HG02981 (cell line): ENCODE measurements around the gene AKNA.

Experiments used
- ATAC-seq: cut with Tn5 transposase; IDR thresholded peaks from one replicate; pipeline ENCODE4 v1.9.1; 2021; ENCODE audit warnings: mild to moderate bottlenecking, moderate library complexity; ENCODE audit not compliant: unreplicated experiment

The AKNA gene

DNA sequence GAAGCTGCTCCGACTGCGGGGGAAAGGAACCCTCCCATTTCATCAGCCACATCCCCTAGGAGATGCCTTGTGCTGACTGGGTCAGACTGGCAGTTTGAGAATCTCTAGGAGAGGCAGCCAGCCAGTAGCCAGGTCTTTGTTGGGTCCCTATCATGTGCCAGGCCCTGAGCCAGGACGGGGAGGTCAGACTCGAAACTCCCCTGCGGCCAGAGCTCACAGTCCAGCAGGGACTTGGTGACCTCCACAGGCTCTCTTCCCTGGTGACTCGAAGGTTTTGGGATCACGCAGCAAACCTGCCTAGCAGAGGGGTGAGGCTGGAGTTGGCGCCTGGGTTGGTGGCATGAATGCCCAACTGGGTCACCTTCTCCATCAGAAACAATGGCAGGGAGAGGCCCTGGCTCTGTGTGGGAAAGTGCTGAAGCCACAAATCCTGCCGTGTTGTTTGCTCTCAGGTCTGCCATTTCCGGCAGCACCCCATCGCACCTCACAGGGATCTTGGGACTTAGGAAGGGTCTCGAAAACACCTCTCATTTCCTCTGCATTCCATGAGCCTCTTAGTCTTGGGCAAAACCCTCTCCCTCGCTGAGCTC lies 79.3 kb downstream of the AKNA start:
- ATAC-seq: no peak

DNA sequence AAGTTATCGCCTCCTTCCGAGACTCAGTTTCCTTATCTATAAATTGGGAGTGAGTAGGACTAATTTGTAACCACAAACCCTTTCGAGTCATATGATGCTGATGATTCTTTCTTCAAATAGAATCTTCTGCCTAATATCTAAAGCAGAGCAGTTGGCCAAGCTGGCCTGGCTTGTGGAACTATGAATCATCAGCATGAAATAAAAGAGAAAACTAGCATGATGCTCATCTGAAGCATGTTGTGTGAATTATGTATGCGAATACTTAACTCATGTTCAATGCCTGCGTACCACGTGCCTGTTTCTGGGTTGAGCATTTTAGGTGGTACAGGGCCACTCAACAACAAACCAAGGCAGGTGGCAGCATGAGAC lies 79.9 kb downstream of the AKNA start:
- no peak for ATAC-seq

DNA sequence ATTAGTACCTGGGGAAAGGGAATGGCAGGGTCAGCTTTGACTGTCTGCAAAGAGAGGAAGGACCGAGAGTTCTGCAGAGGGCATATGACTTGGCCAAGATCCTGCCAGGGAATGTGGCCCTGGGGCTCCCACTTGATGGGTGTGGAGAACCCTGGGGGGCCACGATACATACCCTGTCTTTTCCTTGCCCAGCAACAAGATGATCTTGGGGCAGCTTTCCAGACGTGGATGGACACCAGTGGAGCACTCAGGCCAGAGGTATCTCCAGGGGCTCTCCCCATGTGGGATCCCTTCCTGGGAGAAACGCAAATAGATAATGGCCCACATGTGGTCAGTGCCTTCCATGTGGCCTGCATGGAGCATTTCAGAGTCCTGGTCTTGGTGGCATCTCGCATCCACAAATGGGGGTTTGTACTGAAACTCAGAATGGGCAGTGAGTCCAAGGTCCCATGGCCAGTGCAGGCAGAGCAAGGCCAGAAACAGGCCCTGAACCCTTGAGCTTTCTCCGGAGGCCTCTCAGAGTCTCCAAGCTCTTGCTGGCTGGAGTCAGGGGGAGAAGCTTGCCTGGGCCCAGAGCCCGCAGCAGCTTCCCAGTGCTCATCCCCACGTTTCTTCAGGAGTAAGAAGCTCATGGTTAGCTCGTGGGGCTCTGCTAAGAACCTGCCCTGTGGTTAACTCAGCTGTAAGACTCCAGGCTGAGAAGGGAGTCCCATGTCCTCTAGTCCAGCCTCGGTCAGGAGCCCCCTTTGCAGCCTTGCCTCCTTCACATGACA lies 83.2 kb downstream of the AKNA start:
- no peak for ATAC-seq

DNA sequence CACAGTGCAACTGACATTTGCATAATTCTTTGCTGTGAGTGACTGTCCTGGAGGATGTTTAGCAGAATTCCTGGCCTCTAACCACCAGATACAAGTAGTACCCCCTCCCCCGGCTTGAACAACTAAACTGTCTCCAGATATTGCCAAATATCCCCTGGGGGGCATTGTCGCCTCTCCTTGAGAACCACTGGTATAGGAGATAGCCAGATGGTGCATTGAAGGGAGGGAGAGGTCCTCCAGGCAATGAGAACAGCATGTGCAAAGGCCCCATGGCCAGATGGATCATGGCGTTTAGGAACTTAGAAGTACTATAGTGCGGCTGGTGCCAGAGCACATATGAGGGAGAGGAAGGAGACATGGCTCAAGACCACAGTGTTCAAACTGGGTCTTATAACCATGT lies 83.8 kb downstream of the AKNA start:
- ATAC-seq: no peak

DNA sequence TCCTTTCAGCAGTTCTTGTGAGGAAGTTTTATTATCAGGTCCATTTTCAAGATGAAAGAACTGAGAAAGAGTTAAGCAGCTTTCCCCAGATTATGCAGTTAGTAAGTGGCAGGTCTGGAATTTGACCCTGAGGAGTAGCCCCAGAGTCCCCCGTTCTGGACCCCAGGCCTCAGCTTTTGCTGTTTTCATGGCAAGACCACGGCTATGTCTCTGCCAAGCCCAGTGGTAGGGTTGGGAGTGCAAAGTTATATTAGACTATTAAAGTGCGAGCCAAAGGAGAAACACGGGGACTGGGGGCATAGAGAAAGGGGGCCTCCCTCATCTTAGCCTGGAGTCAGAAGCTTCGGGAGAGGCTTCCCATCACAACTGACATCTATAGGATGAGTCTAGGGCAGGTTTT lies 84.2 kb downstream of the AKNA start:
- ATAC-seq: no peak

DNA sequence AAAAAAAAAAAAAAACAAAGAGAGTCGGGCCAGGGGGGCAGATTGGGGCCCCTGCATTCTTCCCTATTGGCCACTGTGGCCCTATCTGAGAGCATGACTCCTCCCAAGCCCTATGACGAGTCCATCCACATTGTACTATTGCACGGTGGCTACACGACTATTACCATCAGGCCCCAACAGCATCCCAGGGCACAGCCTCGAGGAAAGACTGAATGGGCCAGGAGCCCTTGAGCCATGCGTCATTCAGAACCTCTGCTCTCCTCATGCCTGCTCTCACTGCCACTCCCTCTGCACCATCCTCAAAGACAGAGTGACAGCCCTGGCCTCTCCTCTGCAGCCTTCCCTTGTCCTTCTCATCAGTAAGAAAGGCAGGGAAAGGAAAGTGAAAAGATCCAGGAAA lies 85.1 kb downstream of the AKNA start:
- no peak for ATAC-seq

DNA sequence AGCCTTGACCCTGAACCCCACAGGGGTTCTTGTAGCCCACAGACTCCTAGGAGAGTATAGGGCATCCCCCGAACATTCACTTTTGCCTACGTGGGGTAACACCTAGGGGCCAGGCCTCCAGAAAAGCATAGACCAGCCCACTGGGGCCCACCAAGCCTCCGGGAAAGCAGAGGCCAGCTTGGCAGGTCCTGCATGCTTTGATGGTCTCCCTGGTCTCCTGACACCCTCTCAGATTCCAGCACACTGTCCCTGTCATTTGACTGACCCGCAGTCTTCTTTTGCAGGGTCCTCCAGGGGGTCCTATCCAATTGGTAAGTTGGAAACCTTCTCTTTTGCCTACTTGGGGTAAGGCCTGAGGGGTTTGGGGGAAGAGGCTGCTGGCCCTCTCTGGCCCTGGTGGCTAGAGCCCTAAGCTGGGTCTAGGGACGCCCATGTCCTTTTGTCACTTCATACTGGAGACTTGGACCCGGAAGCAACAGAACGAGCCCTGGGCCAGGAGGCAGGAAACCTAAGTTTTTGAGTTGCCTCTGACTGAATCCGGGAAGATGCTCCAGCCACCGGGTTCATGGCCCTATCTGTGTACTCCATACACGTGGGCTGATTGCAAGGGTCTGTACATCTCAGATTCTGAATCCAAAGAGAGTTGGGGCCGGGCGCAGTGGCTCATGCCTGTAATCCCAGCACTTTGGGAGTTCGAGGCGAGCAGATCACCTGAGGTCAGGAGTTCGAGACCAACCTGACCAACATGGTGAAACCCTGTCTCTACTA lies 85.8 kb downstream of the AKNA start:
- ATAC-seq: no peak

DNA sequence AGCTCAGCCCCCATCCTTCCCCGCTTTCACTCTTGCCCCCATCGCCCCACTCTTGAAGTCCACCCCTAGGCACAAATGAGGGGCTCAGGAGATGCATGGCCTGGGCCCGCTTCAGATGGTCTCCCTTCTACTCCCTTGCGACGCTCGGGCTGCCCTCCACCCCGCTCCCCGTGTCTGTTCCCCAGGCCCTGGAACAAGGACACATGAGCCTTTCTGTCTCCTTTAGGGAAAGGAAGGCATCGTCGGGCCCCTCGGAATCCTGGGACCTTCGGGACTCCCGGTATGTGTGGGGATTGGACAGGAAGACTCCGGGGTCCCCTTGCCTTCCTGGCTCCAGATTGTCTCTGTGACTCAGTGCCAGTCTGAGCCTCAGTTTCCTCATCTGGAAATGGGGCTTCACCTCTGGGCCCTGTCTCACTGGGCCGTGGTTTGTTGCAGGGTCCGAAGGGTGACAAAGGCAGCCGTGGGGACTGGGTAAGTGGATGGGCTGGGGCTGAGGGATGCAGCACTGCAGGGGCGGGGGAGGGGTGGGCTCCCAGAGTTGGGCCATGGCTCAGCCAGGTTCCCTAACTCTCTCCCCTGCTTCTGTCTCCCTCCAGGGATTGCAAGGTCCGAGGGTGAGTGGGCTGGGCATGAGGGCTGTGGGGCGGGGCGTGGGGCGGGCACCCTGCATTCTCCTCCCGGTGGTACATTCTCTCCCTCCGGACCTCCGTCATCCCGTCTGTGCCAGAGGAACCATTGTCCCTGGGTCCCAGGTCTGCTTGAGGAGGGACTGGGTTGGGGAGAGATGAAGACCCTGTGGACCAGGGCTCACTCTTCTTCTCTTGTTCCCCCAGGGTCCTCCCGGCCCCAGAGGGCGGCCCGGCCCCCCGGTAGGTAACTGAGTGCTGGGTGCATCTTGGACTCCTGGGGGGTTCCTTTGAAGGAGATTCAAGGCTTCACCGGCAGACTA lies 86.7 kb downstream of the AKNA start:
- no peak for ATAC-seq

DNA sequence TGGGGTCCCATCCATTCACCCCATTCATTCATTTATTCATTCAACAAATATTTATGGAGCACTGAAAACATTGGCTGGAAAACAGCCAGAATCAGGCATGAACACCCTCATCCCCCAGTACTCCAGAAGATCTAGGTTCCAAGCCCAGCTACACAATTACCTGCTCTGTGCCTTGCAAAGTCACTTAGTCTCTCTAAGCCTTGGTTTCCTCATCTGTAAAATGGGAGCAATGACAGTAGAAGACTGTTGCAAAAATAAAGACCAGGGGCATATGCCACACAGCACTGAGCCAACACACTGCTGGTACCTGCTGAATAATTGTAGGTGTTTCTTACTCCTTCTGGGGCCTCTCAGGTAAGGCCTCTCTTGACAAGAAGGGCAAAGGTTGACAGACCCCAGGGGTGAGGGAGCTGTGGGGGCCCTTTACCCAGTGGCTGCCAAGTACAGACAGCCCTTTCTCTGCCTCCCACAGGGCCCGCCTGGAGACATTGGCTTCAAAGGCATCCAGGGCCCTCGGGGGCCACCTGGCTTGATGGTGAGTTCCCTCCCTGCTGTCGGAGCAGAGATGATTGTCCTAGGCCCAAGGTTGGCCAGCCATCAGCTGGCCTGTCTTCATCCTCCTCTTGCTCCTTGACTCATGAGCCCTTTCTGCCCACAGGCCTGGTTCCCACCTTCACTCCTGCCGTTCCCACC lies 87.5 kb downstream of the AKNA start:
- no peak for ATAC-seq

DNA sequence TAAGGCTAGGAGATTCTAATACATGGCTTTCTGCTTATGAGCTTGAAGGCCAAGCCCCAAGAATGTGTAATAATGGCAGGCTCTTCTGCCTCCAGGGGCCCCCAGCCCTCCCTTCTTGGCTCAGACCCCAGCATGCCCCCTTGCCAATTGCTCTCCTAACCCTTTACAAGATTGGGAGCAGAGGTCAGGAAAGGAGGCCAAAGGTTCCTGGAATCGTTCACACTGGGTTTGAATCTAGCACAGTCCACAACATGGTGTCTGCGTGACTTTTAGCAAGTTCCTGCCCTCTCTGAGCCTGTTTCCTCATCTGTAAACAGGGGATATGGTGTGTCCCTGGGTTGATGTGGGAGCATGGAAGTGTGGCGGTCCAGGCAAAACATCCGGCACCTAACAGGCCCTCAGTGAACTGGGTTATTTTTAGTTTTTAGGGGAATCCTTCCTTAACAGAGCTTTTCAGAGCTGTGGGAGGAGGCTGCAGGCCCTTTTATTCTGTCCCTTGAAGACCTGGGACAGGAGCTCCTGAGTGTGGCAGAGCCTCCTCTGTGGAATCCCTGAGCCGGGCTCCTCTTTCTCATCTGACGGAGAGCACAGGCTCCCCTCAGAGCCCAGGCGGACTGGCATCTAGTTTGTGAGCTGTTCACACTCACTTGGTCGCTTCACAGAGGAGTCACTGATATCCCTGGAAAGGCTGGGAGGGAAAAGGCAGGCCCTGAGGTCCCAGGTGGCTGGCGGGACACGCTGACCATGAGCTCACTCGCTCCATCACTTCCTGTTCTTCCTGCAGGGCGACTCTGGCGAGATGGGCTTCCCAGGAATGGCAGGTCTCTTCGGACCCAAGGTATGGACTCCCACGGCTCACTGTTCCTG lies 88.3 kb downstream of the AKNA start:
- ATAC-seq: no peak

DNA sequence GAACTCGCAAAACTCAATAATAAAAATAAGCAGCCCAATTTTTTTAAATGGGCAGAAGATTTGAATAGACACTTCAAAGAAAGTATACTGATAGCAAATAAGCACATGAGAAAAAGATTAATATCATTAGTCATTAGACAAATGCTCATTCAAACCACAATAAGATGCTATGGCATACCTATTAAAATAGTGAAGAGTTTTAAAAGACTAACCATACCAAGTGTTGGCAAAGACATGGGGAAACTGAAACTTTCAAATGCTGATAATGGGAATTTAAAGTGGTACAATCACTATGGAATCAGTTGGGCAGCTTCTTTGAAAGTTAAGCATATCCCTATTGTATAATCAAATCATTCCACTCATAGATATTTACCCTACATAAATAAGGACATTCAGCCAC lies 91.4 kb downstream of the AKNA start:
- ATAC-seq: no peak

DNA sequence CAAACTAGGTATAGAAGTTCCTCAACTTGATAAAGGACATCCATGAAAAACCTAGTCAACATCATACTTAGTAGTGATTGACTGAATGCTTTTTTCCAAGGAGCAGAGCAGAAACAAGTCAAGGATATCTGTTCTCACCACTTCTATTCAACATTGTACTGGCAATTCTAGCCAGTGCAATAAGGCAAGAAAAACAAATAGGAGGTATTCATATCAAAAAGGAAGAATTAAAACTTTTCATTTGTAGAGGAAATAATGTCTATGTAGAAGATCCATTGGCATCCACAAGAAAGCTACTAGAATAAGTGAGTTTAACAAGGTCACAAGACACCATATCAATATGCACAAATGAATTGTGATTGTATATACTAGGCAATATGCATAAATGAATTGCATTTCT lies 93.1 kb downstream of the AKNA start:
- ATAC-seq: no peak

DNA sequence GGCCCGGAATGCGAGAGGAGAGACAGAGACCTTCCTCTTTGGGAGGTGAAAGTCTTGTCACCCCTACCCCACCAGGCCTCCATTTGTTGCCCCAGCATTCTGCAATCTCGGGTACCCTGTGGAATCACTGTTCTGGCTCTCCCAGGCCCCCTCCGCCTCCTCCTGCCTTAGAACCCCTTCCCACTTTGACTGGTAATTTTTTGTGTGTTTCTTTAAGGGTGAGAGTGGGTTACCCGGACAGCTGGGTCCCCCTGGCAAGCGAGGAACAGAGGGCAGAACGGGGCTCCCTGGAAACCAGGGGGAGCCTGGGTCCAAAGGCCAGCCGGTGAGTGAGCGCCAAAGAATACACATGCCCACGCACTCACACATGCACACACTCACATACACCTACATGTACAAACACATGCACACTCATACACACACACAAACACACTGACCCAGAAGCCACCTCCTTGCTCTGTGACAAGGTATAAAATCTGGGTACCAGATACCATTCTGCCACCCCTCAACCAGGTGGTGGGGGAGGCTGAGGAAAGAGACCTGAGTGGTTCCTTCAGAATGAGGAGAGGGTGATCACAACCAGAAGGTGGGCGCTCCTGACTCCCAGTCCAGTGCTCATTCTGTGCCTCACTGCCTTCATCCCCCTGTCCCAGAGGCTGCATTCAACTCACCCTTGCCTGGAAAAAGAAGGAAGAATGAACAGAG lies 95.7 kb downstream of the AKNA start:
- no peak for ATAC-seq

DNA sequence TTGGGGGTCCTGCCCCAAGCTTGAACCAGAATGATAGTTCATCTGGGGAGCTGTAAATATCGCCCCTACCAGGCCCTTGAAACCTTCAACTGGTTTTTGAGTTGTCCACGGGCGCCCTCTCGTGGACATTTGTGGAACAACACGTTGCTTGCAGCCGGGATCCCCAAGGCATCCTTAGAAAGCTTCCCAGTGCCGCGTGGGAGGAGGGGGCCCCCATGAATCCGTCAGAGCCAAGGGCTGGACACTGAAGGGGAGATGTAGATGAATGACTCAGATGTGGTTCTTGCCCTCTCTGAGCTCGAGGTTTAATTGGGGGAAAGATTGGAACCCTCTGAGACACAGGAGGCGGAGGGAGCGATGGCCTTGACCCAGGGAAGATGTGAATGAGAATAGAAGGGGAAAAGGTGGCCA lies 96.7 kb downstream of the AKNA start:
- no peak for ATAC-seq

DNA sequence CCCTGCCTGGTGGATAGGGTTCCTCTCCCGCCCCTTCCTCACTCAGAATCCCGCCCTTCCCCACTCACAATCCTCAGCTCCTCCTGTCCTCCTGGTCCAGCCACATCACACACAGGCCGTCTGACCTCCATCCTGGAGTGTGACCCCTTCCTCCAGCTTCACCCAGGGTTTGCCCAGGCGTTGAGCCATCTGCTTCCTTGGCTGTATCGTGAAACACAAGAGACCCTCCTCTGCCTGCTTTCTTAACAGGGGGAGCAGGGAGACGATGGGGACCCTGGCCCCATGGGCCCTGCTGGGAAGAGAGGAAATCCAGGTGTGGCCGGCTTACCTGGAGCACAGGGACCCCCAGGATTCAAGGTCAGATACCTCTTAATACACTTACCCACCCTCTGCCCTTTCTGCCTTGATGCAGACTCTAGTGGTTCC lies 97.2 kb downstream of the AKNA start:
- no peak for ATAC-seq

DNA sequence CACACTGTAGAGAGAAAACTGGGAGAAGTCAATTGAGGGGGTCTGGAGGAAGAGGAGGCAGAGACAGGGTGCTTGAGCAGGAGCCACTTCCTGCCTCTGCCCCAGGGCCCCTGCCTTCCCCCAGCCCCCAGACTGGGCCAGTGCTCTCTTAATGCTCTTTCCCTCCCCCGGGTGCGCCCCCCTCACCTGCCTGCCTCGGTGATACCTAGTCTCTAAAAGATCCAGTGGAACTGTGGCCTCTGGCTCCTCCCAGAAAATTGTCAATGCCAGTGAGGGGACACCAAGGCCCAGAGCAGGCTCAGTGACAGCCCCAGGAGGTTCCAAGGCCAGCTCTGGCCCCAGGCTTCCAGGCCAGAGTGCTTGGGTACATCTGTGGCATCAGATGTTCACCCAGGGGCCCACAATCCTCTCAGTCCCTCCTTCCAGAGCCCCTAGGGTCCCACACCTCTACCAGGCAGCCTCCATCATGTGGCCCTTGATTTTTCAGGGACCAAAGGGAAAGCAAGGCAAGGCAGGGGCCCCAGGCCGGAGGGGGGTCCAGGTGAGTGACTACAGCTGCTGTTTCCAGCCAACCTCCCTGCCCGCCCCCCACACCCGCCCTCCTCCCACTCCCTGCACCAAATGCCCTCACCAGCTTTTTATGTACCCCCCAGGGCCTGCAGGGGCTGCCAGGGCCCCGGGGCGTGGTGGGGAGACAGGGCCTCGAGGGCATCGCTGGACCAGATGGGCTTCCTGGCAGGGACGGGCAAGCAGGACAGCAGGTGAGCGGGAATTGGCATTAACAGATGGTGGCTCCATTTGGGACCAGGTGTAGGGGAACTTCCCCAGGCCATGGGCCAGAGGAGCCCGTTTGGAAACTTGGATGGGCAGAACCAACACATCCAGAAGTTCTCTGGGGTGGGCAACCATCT lies 98.0 kb downstream of the AKNA start:
- ATAC-seq: no peak

DNA sequence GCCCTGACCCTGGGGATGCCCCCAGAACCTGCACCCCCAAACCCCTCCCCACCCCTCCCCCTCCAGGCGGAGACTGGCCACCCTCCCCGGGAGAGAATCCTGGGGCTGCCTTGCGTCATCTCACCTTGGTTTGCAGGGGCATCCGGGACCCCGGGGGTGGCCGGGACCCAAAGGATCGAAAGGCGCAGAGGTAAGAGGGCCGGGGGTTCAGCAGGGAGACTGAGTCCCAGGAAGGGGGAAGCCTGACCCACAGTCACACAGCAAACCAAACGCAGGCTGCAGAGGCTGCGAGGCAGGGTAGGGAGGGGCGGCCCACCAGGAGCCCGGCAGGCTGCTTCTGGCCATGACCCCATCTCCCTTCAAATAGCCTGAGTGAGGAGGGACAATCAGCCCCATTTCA lies 98.7 kb downstream of the AKNA start:
- no peak for ATAC-seq
